B cell (primary cell): ENCODE measurements around the gene TFDP1.

Source experiments
- EZH2 ChIP-seq: IDR thresholded peaks from 2 replicates; pipeline ENCODE4 v1.6.1; 2012; ENCODE audit warnings: borderline replicate concordance, low read depth, mild to moderate bottlenecking, moderate library complexity, low read length; ENCODE audit not compliant: insufficient read depth, poor library complexity, severe bottlenecking
- TF ChIP-seq, protein P1 (sequence below): fragments of 200-600 bp; IDR thresholded peaks from one replicate; pipeline ENCODE4 v1.8.0; 2022; ENCODE audit warnings: antibody characterized with exemption, mild to moderate bottlenecking

DNA sequence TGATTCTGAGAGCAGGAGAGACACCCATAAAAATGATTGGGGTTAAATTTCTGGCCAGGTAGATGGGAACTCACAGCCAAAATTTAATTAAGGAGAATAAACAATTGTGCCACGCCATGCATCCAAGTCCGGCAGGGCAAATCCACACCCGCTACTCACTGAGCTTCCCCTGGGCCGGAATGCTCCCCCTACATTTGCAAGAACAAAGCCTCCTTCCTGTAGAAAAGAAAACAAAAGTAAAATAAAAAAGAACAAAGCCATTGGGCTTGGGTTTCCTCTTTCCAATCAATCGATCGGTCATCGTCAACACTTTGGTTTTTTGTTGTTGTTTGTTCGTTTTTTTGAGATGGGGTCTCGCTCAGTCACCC lies 30.2 kb upstream of the TFDP1 start:
- TF ChIP-seq, protein P1, sequence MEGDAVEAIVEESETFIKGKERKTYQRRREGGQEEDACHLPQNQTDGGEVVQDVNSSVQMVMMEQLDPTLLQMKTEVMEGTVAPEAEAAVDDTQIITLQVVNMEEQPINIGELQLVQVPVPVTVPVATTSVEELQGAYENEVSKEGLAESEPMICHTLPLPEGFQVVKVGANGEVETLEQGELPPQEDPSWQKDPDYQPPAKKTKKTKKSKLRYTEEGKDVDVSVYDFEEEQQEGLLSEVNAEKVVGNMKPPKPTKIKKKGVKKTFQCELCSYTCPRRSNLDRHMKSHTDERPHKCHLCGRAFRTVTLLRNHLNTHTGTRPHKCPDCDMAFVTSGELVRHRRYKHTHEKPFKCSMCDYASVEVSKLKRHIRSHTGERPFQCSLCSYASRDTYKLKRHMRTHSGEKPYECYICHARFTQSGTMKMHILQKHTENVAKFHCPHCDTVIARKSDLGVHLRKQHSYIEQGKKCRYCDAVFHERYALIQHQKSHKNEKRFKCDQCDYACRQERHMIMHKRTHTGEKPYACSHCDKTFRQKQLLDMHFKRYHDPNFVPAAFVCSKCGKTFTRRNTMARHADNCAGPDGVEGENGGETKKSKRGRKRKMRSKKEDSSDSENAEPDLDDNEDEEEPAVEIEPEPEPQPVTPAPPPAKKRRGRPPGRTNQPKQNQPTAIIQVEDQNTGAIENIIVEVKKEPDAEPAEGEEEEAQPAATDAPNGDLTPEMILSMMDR, result no peak
- TF ChIP-seq EZH2, result no peak
